Measurements from ENCODE around the gene OAS2.
"Not testable (repeated sequence)": the region's sequence is repeated elsewhere in the genome, so short reads cannot be mapped to it uniquely, and the experiment has no call there.

GRCh38 chr12:112957125-112957524 is 21.2 kb upstream of the OAS2 start:
- not testable (repeated sequence) for TF ChIP-seq CTCF, POLR2A (IDR thresholded peaks at IDR 0.05)

Measured in stomach (tissue), 4 donors.